Pancreas (tissue), 10 donors: ENCODE results near the gene RPS6KA5. TPM values are rescaled to one million over a fixed set of nuclear protein-coding genes. Genes with fewer than 3 reads are reported as not detected.

Experiments
- ATAC-seq, 4 donors: fragments of 200-7000 bp; cut with Tn5 transposase; one replicate each; pipeline versions ENCODE4 v1.8.0 to v1.9.1; 2020; ENCODE audit warnings: mild to moderate bottlenecking in 4 of 4, moderate library complexity in 4 of 4
- DNase-seq, 6 donors: peaks; one replicate each; pipeline ENCODE4 v3.0.0-alpha.2; 2020
- FAIRE-seq: peaks from 2 replicates; lab custom pipeline; 2012; peaks lifted over from hg19 to GRCh38; lab: Jason Lieb, UNC
- H3K27ac ChIP-seq, 4 donors: fragments of 200-600 bp; sonication (generic); 1 replicate in 3 of 4; 2 replicates in 1 of 4; pipeline versions ENCODE4 v1.5.0 to v1.8.0; 2020
- H3K27me3 ChIP-seq, 4 donors: fragments of 200-600 bp; one replicate each; pipeline ENCODE4 v1.8.0; 2021
- H3K36me3 ChIP-seq, 3 donors: fragments of 200-600 bp; sonication (generic) in 1 of 3; one replicate each; pipeline versions ENCODE4 v1.5.0 to v1.8.0; 2020 to 2021
- H3K4me1 ChIP-seq, 3 donors: fragments of 200-600 bp; one replicate each; pipeline ENCODE4 v1.8.0; 2021
- H3K4me3 ChIP-seq, 4 donors: fragments of 200-600 bp; sonication (generic) in 2 of 4; one replicate each; pipeline versions ENCODE4 v1.5.0 to v1.8.0; 2020 to 2021
- H3K9me3 ChIP-seq, 4 donors: fragments of 200-600 bp; one replicate each; pipeline ENCODE4 v1.8.0; 2021
- CTCF ChIP-seq, 4 donors: fragments of 200-600 bp; sonication (generic) in 3 of 4; IDR thresholded peaks; one replicate each; pipeline versions ENCODE4 v1.5.0 to v1.8.0; 2021; ENCODE audit warnings: antibody characterized with exemption in 4 of 4
- WGBS, 2 donors: extraction: QIAGEN DNeasy Blood & Tissue Kit; methylation state at CpG; one replicate each; pipeline ENCODE4 v1.1.7; 2013; 5-methylcytosine and 5-hydroxymethylcytosine counted together
- intact Hi-C, 3 donors: fragments of 100-400 bp; cut with DNase I; formaldehyde crosslinking; loops; one replicate each; pipeline versions ENCODE4 v1.11.1 to v1.14.2; 2022
- polyA plus RNA-seq, 2 donors: library from polyadenylated mRNA; stranded (reverse); fragments of 200-250 nt; gene quantifications; one replicate each; pipeline ENCODE4 v1.2.3, GENCODE V29; 2013
- total RNA-seq, 6 donors: library from RNA; stranded (reverse); fragmentation: NEBNext Ultra II Directional in 4 of 6; extraction: Animal tissue kit (Norgen Biotek cat#: 25700) in 4 of 6; gene quantifications; one replicate each; pipeline versions ENCODE4 v1.2.1 to v1.2.4, GENCODE V29; 2021 to 2023
- donor health status: healthy with polysubstance abuse.
- donor health status: DM: no; HTN: no; CAD: no; lungs with moderate emphysema.
- donor health status: DM: no; HTN: no; CAD: no.
- donor health status: control.
- donor health status: control.
- donor health status: Bipolar disorder and iron deficiency.
- donor health status: DM: yes; HTN: yes; CAD: no.
- donor health status: DM: no; HTN: no; CAD: no.
- donor health status: DM: no; HTN: no; CAD: no.
- donor health status: DM: yes; HTN: yes; CAD: no.

Gene RPS6KA5
- total and polyA plus RNA-seq, 8 donors, result 0.95 to 3.5 (median 2.8) TPM

- Histone ChIP-seq H3K9me3 (no peaks in the 10 kb centered on the region), H3K27ac (no peak overlapping the region), H3K4me1 (no peaks in the 10 kb centered on the region), H3K4me3 (no peak overlapping the region), H3K36me3 (no peaks in the 10 kb centered on the region), H3K27me3 (no peaks in the 10 kb centered on the region)
- DNase-seq (no peak), FAIRE-seq (no peak), ATAC-seq (no peak)
- TF ChIP-seq CTCF (IDR thresholded peaks at IDR 0.05), result no peak
- intact Hi-C loops, result no loop called here
Observed at GRCh38 chr14:90853116-90853515, 207.3 kb downstream of the RPS6KA5 start.

- DNase-seq (no peak), FAIRE-seq (no peak), ATAC-seq (no peak)
- WGBS, 2 donors, result 73 to 82% methylated on average over 5 of the region's 5 CpGs
- Histone ChIP-seq H3K4me1 (no peaks in the 10 kb centered on the region), H3K36me3 (no peaks in the 10 kb centered on the region), H3K27me3 (no peaks in the 10 kb centered on the region), H3K27ac (no peak overlapping the region), H3K9me3 (no peaks in the 10 kb centered on the region), H3K4me3 (no peak overlapping the region)
- intact Hi-C loops, result no loop called here
- TF ChIP-seq CTCF (IDR thresholded peaks at IDR 0.05), result no peak
Observed at GRCh38 chr14:90851327-90852036, 209.0 kb downstream of the RPS6KA5 start.

- H3K4me3 ChIP-seq, result no peak overlapping the region
- no peaks in the 10 kb centered on the region for H3K4me1 ChIP-seq
- no peaks in the 10 kb centered on the region for H3K9me3 ChIP-seq
- H3K36me3 ChIP-seq, result no peaks in the 10 kb centered on the region
- peak; percentile 46 to 55 (median 54) for ATAC-seq
- TF ChIP-seq CTCF (IDR thresholded peaks at IDR 0.05), result no peak
- H3K27ac ChIP-seq, result no peak overlapping the region
- DNase-seq, result no peak
- WGBS, 2 donors, result 63 to 74% methylated on average over 3 of the region's 3 CpGs
- intact Hi-C loops, result no loop called here
- FAIRE-seq, result no peak
- H3K27me3 ChIP-seq, result no peaks in the 10 kb centered on the region
Observed at GRCh38 chr14:90850487-90850886, 210.0 kb downstream of the RPS6KA5 start.

- no peak for FAIRE-seq
- H3K9me3 ChIP-seq, result no peaks in the 10 kb centered on the region
- no peak for TF ChIP-seq CTCF (IDR thresholded peaks at IDR 0.05)
- ATAC-seq, result no peak
- H3K27me3 ChIP-seq, result no peaks in the 10 kb centered on the region
- H3K27ac ChIP-seq, result no peak overlapping the region
- intact Hi-C loops, result no loop called here
- WGBS, 2 donors, result 77 to 79% methylated on average over 7 of the region's 7 CpGs
- H3K36me3 ChIP-seq, result no peaks in the 10 kb centered on the region
- H3K4me1 ChIP-seq, result no peaks in the 10 kb centered on the region
- DNase-seq, result no peak
- no peak overlapping the region for H3K4me3 ChIP-seq
Observed at GRCh38 chr14:90849787-90850444, 210.5 kb downstream of the RPS6KA5 start.
